DOHH2 (cell line): ENCODE measurements around the gene KCNN3.

Experiments
- H3F3A ChIP-seq: fragments of 200-600 bp; sonication (generic), shearing (Covaris generic); 2 replicates; pipeline ENCODE4 v1.6.0; 2016; ENCODE audit warnings: antibody characterized with exemption, mild to moderate bottlenecking; ENCODE audit not compliant: control insufficient read depth, insufficient read depth
- H3K27ac ChIP-seq: fragments of 200-600 bp; sonication (generic); 2 replicates; pipeline ENCODE4 v1.5.1; 2014; ENCODE audit warnings: low read depth, mild to moderate bottlenecking, low read length, moderate library complexity
- H3K27me3 ChIP-seq: fragments of 200-600 bp; sonication (generic); 2 replicates; pipeline ENCODE4 v1.6.1; 2014; ENCODE audit warnings: mild to moderate bottlenecking, low read length, mixed read lengths; ENCODE audit not compliant: control insufficient read depth
- H3K36me3 ChIP-seq: fragments of 200-600 bp; sonication (generic); 2 replicates; pipeline ENCODE4 v1.6.1; 2014; ENCODE audit warnings: mild to moderate bottlenecking, low read length, moderate library complexity, mixed read lengths; ENCODE audit not compliant: control insufficient read depth
- H3K4me1 ChIP-seq: fragments of 200-600 bp; sonication (generic); 2 replicates; pipeline ENCODE4 v1.6.1; 2014; ENCODE audit warnings: mild to moderate bottlenecking, low read length, mixed read lengths; ENCODE audit not compliant: control insufficient read depth
- H3K4me2 ChIP-seq: fragments of 200-600 bp; sonication (generic); 2 replicates; pipeline ENCODE4 v1.6.0; 2014; ENCODE audit warnings: mild to moderate bottlenecking, low read length, moderate library complexity
- H3K4me3 ChIP-seq: fragments of 200-600 bp; sonication (generic); 2 replicates; pipeline ENCODE4 v1.5.1; 2014; ENCODE audit warnings: mild to moderate bottlenecking, low read length, mixed read lengths
- H3K79me2 ChIP-seq: fragments of 200-600 bp; sonication (generic); 2 replicates; pipeline ENCODE4 v1.6.1; 2014; ENCODE audit warnings: mild to moderate bottlenecking, low read length, mixed read lengths; ENCODE audit not compliant: control insufficient read depth
- H3K9me2 ChIP-seq: fragments of 200-600 bp; sonication (generic); replicated peaks from 2 replicates; pipeline ENCODE4 v1.6.1; 2014; ENCODE audit warnings: mild to moderate bottlenecking, low read length, mixed read lengths; ENCODE audit not compliant: control insufficient read depth
- H3K9me3 ChIP-seq: fragments of 200-600 bp; sonication (generic); 2 replicates; pipeline ENCODE4 v1.6.1; 2014; ENCODE audit warnings: antibody characterized with exemption, low read length, mixed read lengths; ENCODE audit not compliant: control insufficient read depth, insufficient read depth
- H4K20me1 ChIP-seq: fragments of 200-600 bp; sonication (generic); 2 replicates; pipeline ENCODE4 v1.6.0; 2014; ENCODE audit warnings: low read depth, mild to moderate bottlenecking, antibody characterized with exemption, low read length, moderate library complexity; ENCODE audit not compliant: control insufficient read depth, insufficient read depth
- EZH2phosphoT487 ChIP-seq: fragments of 200-600 bp; sonication (generic); IDR thresholded peaks from 2 replicates; pipeline ENCODE4 v1.6.1; 2017; ENCODE audit warnings: borderline replicate concordance, mild to moderate bottlenecking, antibody characterized with exemption, low read length, moderate library complexity, mixed read lengths
- TF ChIP-seq, protein P1 (sequence below): fragments of 200-600 bp; sonication (generic); IDR thresholded peaks from one replicate; pipeline ENCODE4 v1.5.1; 2014; ENCODE audit warnings: antibody characterized with exemption, mild to moderate bottlenecking, low read depth, low read length; ENCODE audit not compliant: poor library complexity, severe bottlenecking

KCNN3 gene

DNA sequence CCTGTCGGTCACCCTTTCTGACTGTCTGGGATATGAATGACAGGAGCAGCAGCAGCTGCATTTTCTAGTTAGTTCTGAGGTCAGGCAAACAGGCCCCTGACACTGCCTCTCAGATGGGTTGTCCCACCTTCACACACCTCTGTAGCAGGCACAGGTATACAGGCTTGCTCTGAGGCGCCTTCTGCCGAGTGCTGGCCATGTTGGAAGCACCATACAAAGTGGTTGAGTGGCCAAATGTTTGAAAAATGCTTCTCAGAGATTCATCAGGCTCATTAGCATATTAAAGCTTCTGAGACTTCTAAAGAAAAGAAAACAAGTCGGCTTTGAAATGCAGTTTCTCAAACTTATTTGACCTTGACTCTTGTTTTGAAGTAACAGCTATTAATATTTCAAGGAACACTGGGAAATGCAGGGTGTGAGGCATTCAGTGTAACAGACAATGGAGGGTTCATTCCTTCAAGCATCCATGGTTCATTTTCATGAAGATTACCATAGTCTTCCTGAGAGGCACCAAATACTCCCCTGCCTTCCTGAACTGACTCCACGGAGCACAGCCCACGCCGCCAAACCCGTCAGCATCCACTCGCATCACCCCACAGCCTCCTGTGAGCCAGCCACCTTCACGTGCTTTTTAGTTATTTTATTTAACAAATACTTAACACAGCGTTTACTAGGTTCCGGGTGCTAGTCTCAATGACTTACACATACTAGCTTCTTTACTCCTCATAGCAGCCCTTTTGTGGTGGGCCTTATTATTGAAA is 81.8 kb downstream of the KCNN3 start:
- H3K9me2 ChIP-seq: no peaks in the 10 kb centered on the region
- no peak overlapping the region for H3K4me3 ChIP-seq
- no peaks in the 10 kb centered on the region for H3K27me3 ChIP-seq
- peaks cover 73% of the 10 kb centered on the region for H3K79me2 ChIP-seq
- peaks cover 5% of the 10 kb centered on the region; the same call in 1 of the 2 replicates for H4K20me1 ChIP-seq
- no peak overlapping the region for H3K27ac ChIP-seq
- H3K4me2 ChIP-seq: no peak overlapping the region
- peaks cover 49% of the 10 kb centered on the region for H3K4me1 ChIP-seq
- H3F3A ChIP-seq: peaks cover 3% of the 10 kb centered on the region; the same call in 1 of the 2 replicates
- no peaks in the 10 kb centered on the region for H3K9me3 ChIP-seq
- H3K36me3 ChIP-seq: peaks cover 20% of the 10 kb centered on the region
- no peak for TF ChIP-seq EZH2phosphoT487
- TF ChIP-seq, protein P1, sequence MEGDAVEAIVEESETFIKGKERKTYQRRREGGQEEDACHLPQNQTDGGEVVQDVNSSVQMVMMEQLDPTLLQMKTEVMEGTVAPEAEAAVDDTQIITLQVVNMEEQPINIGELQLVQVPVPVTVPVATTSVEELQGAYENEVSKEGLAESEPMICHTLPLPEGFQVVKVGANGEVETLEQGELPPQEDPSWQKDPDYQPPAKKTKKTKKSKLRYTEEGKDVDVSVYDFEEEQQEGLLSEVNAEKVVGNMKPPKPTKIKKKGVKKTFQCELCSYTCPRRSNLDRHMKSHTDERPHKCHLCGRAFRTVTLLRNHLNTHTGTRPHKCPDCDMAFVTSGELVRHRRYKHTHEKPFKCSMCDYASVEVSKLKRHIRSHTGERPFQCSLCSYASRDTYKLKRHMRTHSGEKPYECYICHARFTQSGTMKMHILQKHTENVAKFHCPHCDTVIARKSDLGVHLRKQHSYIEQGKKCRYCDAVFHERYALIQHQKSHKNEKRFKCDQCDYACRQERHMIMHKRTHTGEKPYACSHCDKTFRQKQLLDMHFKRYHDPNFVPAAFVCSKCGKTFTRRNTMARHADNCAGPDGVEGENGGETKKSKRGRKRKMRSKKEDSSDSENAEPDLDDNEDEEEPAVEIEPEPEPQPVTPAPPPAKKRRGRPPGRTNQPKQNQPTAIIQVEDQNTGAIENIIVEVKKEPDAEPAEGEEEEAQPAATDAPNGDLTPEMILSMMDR: no peak

DNA sequence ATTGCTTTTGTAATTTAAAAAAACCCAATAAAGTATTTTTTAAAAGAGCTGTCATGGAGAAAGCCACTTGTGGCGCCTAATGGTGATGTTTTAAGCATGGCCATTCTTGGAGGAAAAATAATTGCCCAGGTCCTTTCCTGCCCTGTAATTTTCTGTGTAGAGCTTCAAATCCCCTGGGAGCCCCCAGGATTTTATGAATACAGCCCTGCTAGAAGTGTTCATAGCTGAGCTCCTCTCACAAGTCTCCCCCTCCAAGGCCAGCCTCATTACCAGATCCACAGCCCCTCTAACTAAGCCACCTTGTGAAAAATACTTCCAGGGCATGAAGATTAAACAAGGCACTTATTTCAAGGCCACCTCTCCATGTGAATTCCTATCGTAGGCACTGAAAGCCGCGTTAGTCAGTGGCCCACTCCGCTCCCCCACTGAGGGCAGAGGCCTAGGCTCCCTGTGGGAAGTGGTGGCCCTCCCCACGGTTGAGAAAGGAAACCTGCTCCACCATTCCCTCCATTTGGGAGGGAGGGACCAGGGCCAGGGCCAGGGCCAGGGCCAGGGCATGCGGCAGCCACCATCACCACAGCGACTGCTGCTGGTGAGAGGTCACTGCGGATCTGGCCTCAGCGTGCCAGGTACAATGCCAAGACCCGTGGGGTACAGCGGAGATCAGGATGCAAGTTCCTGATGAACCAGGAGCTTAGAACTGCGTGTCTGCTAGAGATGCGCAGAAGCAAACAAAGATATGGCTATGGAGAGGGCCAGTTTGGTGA is 83.1 kb downstream of the KCNN3 start:
- peaks cover 37% of the 10 kb centered on the region for H3K4me1 ChIP-seq
- TF ChIP-seq, protein P1: no peak
- no peak for TF ChIP-seq EZH2phosphoT487
- peaks cover 25% of the 10 kb centered on the region for H3K36me3 ChIP-seq
- no peaks in the 10 kb centered on the region for H3K27me3 ChIP-seq
- no peak overlapping the region for H3K4me2 ChIP-seq
- H3K9me3 ChIP-seq: no peaks in the 10 kb centered on the region
- H4K20me1 ChIP-seq: peaks cover 5% of the 10 kb centered on the region; the same call in 1 of the 2 replicates
- H3K27ac ChIP-seq: no peak overlapping the region
- H3F3A ChIP-seq: peaks cover 3% of the 10 kb centered on the region; the same call in 1 of the 2 replicates
- peaks cover 68% of the 10 kb centered on the region for H3K79me2 ChIP-seq
- H3K4me3 ChIP-seq: no peak overlapping the region
- no peaks in the 10 kb centered on the region for H3K9me2 ChIP-seq

DNA sequence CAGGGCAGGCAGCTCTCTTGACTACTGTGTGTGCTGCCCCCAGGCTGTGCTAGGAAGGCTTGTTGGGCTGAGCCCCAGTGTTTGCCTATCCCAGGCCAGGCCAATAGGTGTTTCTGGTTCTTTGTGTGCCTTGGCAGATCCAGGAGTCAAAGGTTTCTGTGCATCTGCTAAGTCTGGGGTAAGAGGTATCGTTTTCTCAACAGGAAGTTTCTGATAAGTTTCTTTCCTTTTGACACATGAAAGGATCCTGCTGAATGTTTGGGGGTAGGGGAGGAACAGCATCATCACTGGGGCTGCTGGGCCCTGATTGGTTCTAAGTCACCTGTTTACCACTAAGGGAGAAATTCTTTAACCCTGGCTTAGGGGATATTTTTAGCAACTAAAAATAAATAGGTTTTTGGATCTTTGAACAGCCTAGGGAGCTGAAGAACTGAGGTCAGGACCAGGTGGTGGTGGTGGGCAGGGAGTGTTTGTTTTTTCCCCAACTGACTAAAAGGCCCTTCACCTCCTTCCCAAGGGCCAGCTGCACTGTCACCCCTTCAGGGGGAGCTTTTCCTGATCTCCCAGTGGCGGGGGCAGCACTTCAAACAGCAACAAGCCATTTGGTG is 85.1 kb downstream of the KCNN3 start:
- peaks cover 30% of the 10 kb centered on the region for H3K4me1 ChIP-seq
- no peaks in the 10 kb centered on the region for H3K27me3 ChIP-seq
- no peak overlapping the region for H3K4me3 ChIP-seq
- peaks cover 54% of the 10 kb centered on the region for H3K79me2 ChIP-seq
- no peak overlapping the region for H3K4me2 ChIP-seq
- H4K20me1 ChIP-seq: peaks cover 5% of the 10 kb centered on the region; the same call in 1 of the 2 replicates
- H3K36me3 ChIP-seq: peaks cover 32% of the 10 kb centered on the region
- no peaks in the 10 kb centered on the region for H3K9me3 ChIP-seq
- TF ChIP-seq, protein P1: no peak
- TF ChIP-seq EZH2phosphoT487: no peak
- H3K27ac ChIP-seq: no peak overlapping the region
- H3F3A ChIP-seq: peaks cover 3% of the 10 kb centered on the region; the same call in 1 of the 2 replicates
- no peaks in the 10 kb centered on the region for H3K9me2 ChIP-seq
